Small intestine (tissue), 7 donors: Measurements from ENCODE around the gene ASNS. TPM values are rescaled to one million over a fixed set of nuclear protein-coding genes. Genes with fewer than 3 reads are reported as not detected.
"Not testable (repeated sequence)": the region's sequence is repeated elsewhere in the genome, so short reads cannot be mapped to it uniquely, and the experiment has no call there.

Source experiments
- DNase-seq, 2 donors: peaks; one replicate each; pipeline versions ENCODE4 v3.0.0 to v3.0.0-alpha.2; 2013
- FAIRE-seq: peaks from 2 replicates; lab custom pipeline; 2012; peaks lifted over from hg19 to GRCh38; lab: Jason Lieb, UNC
- H3K27ac ChIP-seq, 3 donors: one replicate each; pipeline ENCODE4 v1.5.1; 2013; ENCODE audit warnings: low read length in 2 of 3, mild to moderate bottlenecking in 2 of 3, control low read depth in 1 of 3, inconsistent platforms in 1 of 3, low read depth in 1 of 3, moderate library complexity in 1 of 3
- H3K27me3 ChIP-seq, 3 donors: one replicate each; pipeline ENCODE4 v1.6.1; 2013; ENCODE audit warnings: low read length in 3 of 3, inconsistent platforms in 1 of 3; ENCODE audit not compliant: control insufficient read depth in 3 of 3, insufficient read depth in 3 of 3
- H3K36me3 ChIP-seq, 3 donors: one replicate each; pipeline ENCODE4 v1.6.1; 2013; ENCODE audit warnings: low read length in 3 of 3, inconsistent platforms in 1 of 3, low read depth in 1 of 3, mild to moderate bottlenecking in 1 of 3, moderate library complexity in 1 of 3; ENCODE audit not compliant: control insufficient read depth in 3 of 3, insufficient read depth in 2 of 3
- H3K4me1 ChIP-seq, 3 donors: one replicate each; pipeline ENCODE4 v1.6.1; 2013; ENCODE audit warnings: low read length in 2 of 3, inconsistent platforms in 1 of 3, low read depth in 1 of 3, mild to moderate bottlenecking in 1 of 3, moderate library complexity in 1 of 3; ENCODE audit not compliant: control insufficient read depth in 3 of 3, insufficient read depth in 2 of 3
- H3K4me3 ChIP-seq, 3 donors: one replicate each; pipeline ENCODE4 v1.5.1; 2013; ENCODE audit warnings: low read length in 3 of 3, control low read depth in 1 of 3, inconsistent platforms in 1 of 3, low read depth in 1 of 3, mild to moderate bottlenecking in 1 of 3, moderate library complexity in 1 of 3
- H3K9me3 ChIP-seq, 2 donors: one replicate each; pipeline ENCODE4 v1.6.1; 2013; ENCODE audit warnings: low read depth in 1 of 2, low read length in 1 of 2; ENCODE audit not compliant: control insufficient read depth in 2 of 2, insufficient read depth in 1 of 2
- WGBS, 3 donors: extraction: QIAGEN DNeasy Blood & Tissue Kit; methylation state at CpG; one replicate each; pipeline ENCODE4 v1.1.7; 2013; 5-methylcytosine and 5-hydroxymethylcytosine counted together
- polyA plus RNA-seq, 4 donors: library from polyadenylated mRNA; stranded (reverse) in 3 of 4; unstranded in 1 of 4; fragments of 200-250 nt in 3 of 4; fragments of 120-200 nt in 1 of 4; gene quantifications; one replicate each; pipeline versions ENCODE4 v1.2.1 to v1.2.3, GENCODE V29; 2013
- donor health status: healthy with polysubstance abuse.
- donor health status: control.
- donor health status: control.
- donor health status: Bipolar disorder and iron deficiency.
- donor health status: healthy.

ASNS gene
- polyA plus RNA-seq, 4 donors, result 9.8 to 76.9 (median 17.3) TPM

DNA sequence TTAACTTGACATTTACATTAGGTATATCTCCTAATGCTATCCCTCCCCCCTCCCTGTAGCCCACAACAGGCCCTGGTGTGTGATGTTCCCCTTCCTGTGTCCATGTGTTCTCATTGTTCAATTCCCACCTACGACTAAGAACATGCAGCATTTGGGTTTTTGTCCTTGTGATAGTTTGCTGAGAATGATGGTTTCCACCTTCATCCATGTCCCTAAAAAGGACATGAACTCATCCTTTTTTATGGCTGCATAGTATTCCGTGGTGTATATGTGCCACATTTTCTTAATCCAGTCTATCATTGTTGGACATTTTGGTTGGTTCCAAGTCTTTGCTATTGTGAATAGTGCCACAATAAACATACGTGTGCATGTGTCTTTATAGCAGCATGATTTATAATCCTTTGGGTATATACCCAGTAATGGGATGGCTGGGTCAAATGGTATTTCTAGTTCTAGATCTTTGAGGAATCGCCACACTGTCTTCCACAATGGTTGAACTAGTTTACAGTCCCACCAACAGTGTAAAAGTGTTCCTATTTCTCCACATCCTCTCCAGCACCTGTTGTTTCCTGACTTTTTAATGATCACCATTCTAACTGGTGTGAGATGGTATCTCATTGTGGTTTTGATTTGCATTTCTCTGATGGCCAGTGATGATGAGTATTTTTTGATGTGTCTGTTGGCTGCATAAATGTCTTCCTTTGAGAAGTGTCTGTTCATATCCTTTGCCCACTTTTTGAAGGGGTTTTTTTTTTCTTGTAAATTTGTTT, 21.8 kb downstream of the ASNS start:
- not testable (repeated sequence) for H3K27me3 ChIP-seq, H3K27ac ChIP-seq, H3K9me3 ChIP-seq, H3K4me1 ChIP-seq, H3K4me3 ChIP-seq, DNase-seq, FAIRE-seq, H3K36me3 ChIP-seq
- WGBS, 3 donors, result 88 to 98% (median 90%) methylated on average over 2 of the region's 4 CpGs

- Histone ChIP-seq H3K27ac (no peak overlapping the region), H3K4me1 (no peaks in the 10 kb centered on the region), H3K4me3 (no peak overlapping the region), H3K27me3 (no peaks in the 10 kb centered on the region), H3K36me3 (peaks cover 0 to 3% (median 2%) of the 10 kb centered on the region in 3 donors), H3K9me3 (no peaks in the 10 kb centered on the region)
- 39 to 69% (median 63%) methylated on average over 5 of the region's 5 CpGs for WGBS, 3 donors
- DNase-seq (no peak), FAIRE-seq (no peak)
Observed at GRCh38 chr7:97847791-97848190, 24.4 kb downstream of the ASNS start.

GRCh38 chr7:97846945-97847344, 25.3 kb downstream of the ASNS start:
- no peaks in the 10 kb centered on the region for H3K36me3 ChIP-seq
- H3K27me3 ChIP-seq, result no peaks in the 10 kb centered on the region
- no peak overlapping the region for H3K27ac ChIP-seq
- WGBS, 3 donors, result 49 to 61% (median 60%) methylated on average over 4 of the region's 4 CpGs
- no peaks in the 10 kb centered on the region for H3K9me3 ChIP-seq
- FAIRE-seq (no peak), DNase-seq (no peak)
- no peaks in the 10 kb centered on the region for H3K4me1 ChIP-seq
- no peak overlapping the region for H3K4me3 ChIP-seq

GRCh38 chr7:97845622-97846203, 26.5 kb downstream of the ASNS start:
- H3K4me1 ChIP-seq, result no peaks in the 10 kb centered on the region
- H3K4me3 ChIP-seq, result no peak overlapping the region
- WGBS, 3 donors, result 38 to 67% (median 42%) methylated on average over 2 of the region's 2 CpGs
- peak; percentile 24 to 33 for DNase-seq
- FAIRE-seq, result peak; percentile 86
- no peaks in the 10 kb centered on the region for H3K27me3 ChIP-seq
- no peaks in the 10 kb centered on the region for H3K36me3 ChIP-seq
- no peak overlapping the region for H3K27ac ChIP-seq
- H3K9me3 ChIP-seq, result no peaks in the 10 kb centered on the region

GRCh38 chr7:97844036-97844435, 28.2 kb downstream of the ASNS start:
- Histone ChIP-seq H3K36me3 (no peaks in the 10 kb centered on the region), H3K27ac (no peak overlapping the region), H3K9me3 (no peaks in the 10 kb centered on the region), H3K27me3 (no peaks in the 10 kb centered on the region), H3K4me3 (no peak overlapping the region), H3K4me1 (no peaks in the 10 kb centered on the region)
- no peak for DNase-seq
- FAIRE-seq, result no peak
- 55 to 80% (median 71%) methylated on average over 3 of the region's 3 CpGs for WGBS, 3 donors

- H3K4me3 ChIP-seq, result no peak overlapping the region
- H3K9me3 ChIP-seq, result no peaks in the 10 kb centered on the region
- no peaks in the 10 kb centered on the region for H3K27me3 ChIP-seq
- FAIRE-seq (no peak), DNase-seq (no peak)
- H3K36me3 ChIP-seq, result no peaks in the 10 kb centered on the region
- H3K4me1 ChIP-seq, result no peaks in the 10 kb centered on the region
- 84 to 97% (median 91%) methylated on average over 21 to 27 of the region's 27 CpGs for WGBS, 3 donors
- H3K27ac ChIP-seq, result no peak overlapping the region
Observed at GRCh38 chr7:97842772-97843345, 29.3 kb downstream of the ASNS start.

GRCh38 chr7:97842006-97842405, 30.2 kb downstream of the ASNS start:
- no peaks in the 10 kb centered on the region for H3K36me3 ChIP-seq
- 66 to 87% (median 79%) methylated on average over 6 of the region's 6 CpGs for WGBS, 3 donors

GRCh38 chr7:97835296-97836138, 36.7 kb downstream of the ASNS start:
- DNase-seq (peak; percentile 61 to 73), FAIRE-seq (peak; percentile 51)
- no peak overlapping the region for H3K4me3 ChIP-seq
- H3K9me3 ChIP-seq, result no peaks in the 10 kb centered on the region
- H3K27me3 ChIP-seq, result peaks cover 0 to 2% (median 0%) of the 10 kb centered on the region in 3 donors
- H3K36me3 ChIP-seq, result no peaks in the 10 kb centered on the region
- no peaks in the 10 kb centered on the region for H3K4me1 ChIP-seq
- WGBS, 3 donors, result 16 to 27% (median 19%) methylated on average over 12 of the region's 12 CpGs
- H3K27ac ChIP-seq, result no peak overlapping the region

More at GRCh38 chr7:97842006-97842405, 30.2 kb downstream of the ASNS start:
- no peak overlapping the region for H3K4me3 ChIP-seq
- H3K9me3 ChIP-seq, result no peaks in the 10 kb centered on the region
- H3K27me3 ChIP-seq, result no peaks in the 10 kb centered on the region
- no peak for DNase-seq
- no peak for FAIRE-seq
- H3K27ac ChIP-seq, result no peak overlapping the region
- H3K4me1 ChIP-seq, result no peaks in the 10 kb centered on the region
